OCI-LY3 (cell line): Measurements from ENCODE around the gene TMC7.
A peak's percentile ranks its signal among the peaks of the same experiment; 100 is the strongest.

Experiments used
- H2AFZ ChIP-seq: fragments of 200-600, 300-600 bp; shearing (Covaris generic); 2 replicates; pipeline ENCODE4 v1.6.0; 2014; ENCODE audit warnings: antibody characterized with exemption, low read depth, low read length
- H3K27ac ChIP-seq: fragments of 200-600, 300-600 bp; sonication (generic); 2 replicates; pipeline ENCODE4 v1.5.1; 2014; ENCODE audit warnings: mild to moderate bottlenecking, low read length, moderate library complexity, mixed read lengths
- H3K27me3 ChIP-seq: fragments of 200-600, 300-600 bp; sonication (generic); 2 replicates; pipeline ENCODE4 v1.6.1; 2014; ENCODE audit warnings: low read depth, low read length, mixed read lengths
- H3K36me3 ChIP-seq: fragments of 200-600, 300-600 bp; sonication (generic); replicated peaks from 2 replicates; pipeline ENCODE3; 2014; ENCODE audit warnings: low read depth, low read length, mixed read lengths
- H3K4me1 ChIP-seq: fragments of 300-600, 200-600 bp; sonication (generic); 2 replicates; pipeline ENCODE4 v1.6.1; 2014; ENCODE audit warnings: low read length, mixed read lengths
- H3K4me2 ChIP-seq: fragments of 200-600, 300-600 bp; sonication (generic); 2 replicates; pipeline ENCODE4 v1.6.1; 2014; ENCODE audit warnings: low read length, mixed read lengths
- H3K4me3 ChIP-seq: fragments of 300-600, 200-600 bp; sonication (generic); 2 replicates; pipeline ENCODE4 v1.5.1; 2014; ENCODE audit warnings: antibody characterized with exemption, mild to moderate bottlenecking, low read length, moderate library complexity
- H3K79me2 ChIP-seq: fragments of 300-600, 200-600 bp; shearing (Covaris generic); 2 replicates; pipeline ENCODE4 v1.6.1; 2014; ENCODE audit warnings: mild to moderate bottlenecking, low read length, mixed read lengths
- H3K9ac ChIP-seq: fragments of 300-600, 200-600 bp; shearing (Covaris generic); 2 replicates; pipeline ENCODE4 v1.6.0; 2014; ENCODE audit warnings: mild to moderate bottlenecking, low read length, moderate library complexity
- H3K9me3 ChIP-seq: fragments of 200-600, 300-600 bp; shearing (Covaris generic); 2 replicates; pipeline ENCODE4 v1.6.1; 2014; ENCODE audit warnings: low read length, mixed read lengths; ENCODE audit not compliant: insufficient read depth
- H4K20me1 ChIP-seq: fragments of 200-600, 300-600 bp; sonication (generic); 2 replicates; pipeline ENCODE4 v1.6.1; 2016; ENCODE audit warnings: low read length, mixed read lengths; ENCODE audit not compliant: insufficient read depth
- EZH2phosphoT487 ChIP-seq: fragments of 200-600 bp; shearing (Covaris generic); IDR thresholded peaks from 2 replicates; pipeline ENCODE4 v1.6.1; 2018; ENCODE audit warnings: antibody characterized with exemption, mixed run types, low read depth
- TF ChIP-seq, protein P1 (sequence below): fragments of 200-600, 300-600 bp; sonication (generic); IDR thresholded peaks from 2 replicates; pipeline ENCODE4 v1.5.1; 2014; ENCODE audit warnings: antibody characterized with exemption, low read length, low read depth

Gene TMC7

DNA sequence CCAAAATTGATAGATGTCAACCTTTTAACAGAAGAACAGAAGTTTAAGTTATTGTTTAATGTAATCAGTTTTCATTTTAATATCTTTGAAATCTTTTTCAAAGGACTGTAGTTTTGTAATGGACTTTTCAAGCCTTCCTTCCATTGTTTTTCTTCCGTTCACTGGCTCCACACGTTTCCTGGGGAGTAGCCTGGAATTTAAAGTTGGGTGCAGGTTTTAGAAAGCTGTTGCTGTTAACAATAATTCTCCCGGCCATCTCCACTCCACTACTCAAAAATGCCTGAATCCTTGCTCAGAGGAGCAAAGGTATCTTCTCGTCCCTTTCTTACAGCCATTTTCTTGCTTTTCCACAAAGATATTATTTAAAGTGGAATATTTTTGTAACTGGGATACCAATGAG, 79.0 kb downstream of the TMC7 start:
- H4K20me1 ChIP-seq: no peaks in the 10 kb centered on the region
- H3K4me3 ChIP-seq: no peak overlapping the region
- no peak overlapping the region for H3K27ac ChIP-seq
- H3K9ac ChIP-seq: no peak overlapping the region
- H3K4me2 ChIP-seq: no peak overlapping the region
- H2AFZ ChIP-seq: no peak overlapping the region
- TF ChIP-seq EZH2phosphoT487: no peak
- TF ChIP-seq, protein P1, sequence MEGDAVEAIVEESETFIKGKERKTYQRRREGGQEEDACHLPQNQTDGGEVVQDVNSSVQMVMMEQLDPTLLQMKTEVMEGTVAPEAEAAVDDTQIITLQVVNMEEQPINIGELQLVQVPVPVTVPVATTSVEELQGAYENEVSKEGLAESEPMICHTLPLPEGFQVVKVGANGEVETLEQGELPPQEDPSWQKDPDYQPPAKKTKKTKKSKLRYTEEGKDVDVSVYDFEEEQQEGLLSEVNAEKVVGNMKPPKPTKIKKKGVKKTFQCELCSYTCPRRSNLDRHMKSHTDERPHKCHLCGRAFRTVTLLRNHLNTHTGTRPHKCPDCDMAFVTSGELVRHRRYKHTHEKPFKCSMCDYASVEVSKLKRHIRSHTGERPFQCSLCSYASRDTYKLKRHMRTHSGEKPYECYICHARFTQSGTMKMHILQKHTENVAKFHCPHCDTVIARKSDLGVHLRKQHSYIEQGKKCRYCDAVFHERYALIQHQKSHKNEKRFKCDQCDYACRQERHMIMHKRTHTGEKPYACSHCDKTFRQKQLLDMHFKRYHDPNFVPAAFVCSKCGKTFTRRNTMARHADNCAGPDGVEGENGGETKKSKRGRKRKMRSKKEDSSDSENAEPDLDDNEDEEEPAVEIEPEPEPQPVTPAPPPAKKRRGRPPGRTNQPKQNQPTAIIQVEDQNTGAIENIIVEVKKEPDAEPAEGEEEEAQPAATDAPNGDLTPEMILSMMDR: no peak
- no peaks in the 10 kb centered on the region for H3K79me2 ChIP-seq
- H3K9me3 ChIP-seq: no peaks in the 10 kb centered on the region
- no peaks in the 10 kb centered on the region for H3K36me3 ChIP-seq
- H3K27me3 ChIP-seq: no peaks in the 10 kb centered on the region
- no peaks in the 10 kb centered on the region for H3K4me1 ChIP-seq

DNA sequence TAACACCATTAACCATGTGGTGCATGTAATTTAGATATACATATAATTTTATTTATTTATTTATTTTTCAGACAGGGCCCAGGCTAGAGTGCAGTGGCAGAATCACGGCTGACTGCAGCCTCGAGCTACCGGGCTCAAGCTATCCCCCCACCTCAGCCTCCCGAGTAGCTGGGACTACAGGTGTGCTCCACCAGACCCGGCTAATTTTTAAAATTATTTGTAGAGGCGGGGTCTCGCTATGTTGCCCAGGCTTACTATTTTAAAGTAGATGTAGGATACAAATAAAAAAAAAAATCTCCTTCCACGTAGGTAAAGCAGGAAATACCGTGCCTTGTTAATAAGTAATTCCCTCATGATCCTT, 83.2 kb downstream of the TMC7 start:
- peaks cover 6% of the 10 kb centered on the region for H3K4me1 ChIP-seq
- H3K27ac ChIP-seq: no peak overlapping the region
- peak overlapping the region; percentile 88 for H2AFZ ChIP-seq
- H3K79me2 ChIP-seq: peaks cover 7% of the 10 kb centered on the region; the same call in 1 of the 2 replicates
- H3K4me3 ChIP-seq: peak overlapping the region; percentile 88
- no peak overlapping the region for H3K9ac ChIP-seq
- no peaks in the 10 kb centered on the region for H4K20me1 ChIP-seq
- H3K36me3 ChIP-seq: no peaks in the 10 kb centered on the region
- no peaks in the 10 kb centered on the region for H3K9me3 ChIP-seq
- peak overlapping the region; percentile 62 for H3K4me2 ChIP-seq
- H3K27me3 ChIP-seq: no peaks in the 10 kb centered on the region
- TF ChIP-seq, protein P1: no peak
- TF ChIP-seq EZH2phosphoT487: no peak

GRCh38 chr16:19067349-19068236, 83.9 kb downstream of the TMC7 start, which contains the start of gene COQ7:
Gene COQ7 (plus strand): TSS chr16:19067614. CDS start chr16:19067665, 51 bp downstream.
- Histone ChIP-seq H4K20me1 (no peaks in the 10 kb centered on the region), H3K27ac (peak within 1 kb of the TSS; percentile 88), H3K4me2 (peak within 1 kb of the TSS; percentile 71), H2AFZ (peak within 1 kb of the TSS; percentile 94), H3K4me3 (peak within 1 kb of the TSS; percentile 88), H3K79me2 (peaks cover 7% of the 10 kb centered on the region; the same call in 1 of the 2 replicates), H3K27me3 (no peaks in the 10 kb centered on the region), H3K9ac (peak within 1 kb of the TSS; percentile 90), H3K36me3 (no peaks in the 10 kb centered on the region), H3K9me3 (no peaks in the 10 kb centered on the region), H3K4me1 (peaks cover 6% of the 10 kb centered on the region)
- no peak for TF ChIP-seq EZH2phosphoT487
- TF ChIP-seq, protein P1: no peak

- H3K4me1 ChIP-seq: peaks cover 6% of the 10 kb centered on the region
- H2AFZ ChIP-seq: peak overlapping the region; percentile 94
- H3K27me3 ChIP-seq: no peaks in the 10 kb centered on the region
- H4K20me1 ChIP-seq: no peaks in the 10 kb centered on the region
- H3K9ac ChIP-seq: peak overlapping the region; percentile 90
- H3K4me3 ChIP-seq: peak overlapping the region; percentile 88
- peak overlapping the region; percentile 71 for H3K4me2 ChIP-seq
- H3K36me3 ChIP-seq: no peaks in the 10 kb centered on the region
- H3K79me2 ChIP-seq: peaks cover 7% of the 10 kb centered on the region; the same call in 1 of the 2 replicates
- peak overlapping the region; percentile 88 for H3K27ac ChIP-seq
- H3K9me3 ChIP-seq: no peaks in the 10 kb centered on the region
- TF ChIP-seq, protein P1: no peak
- TF ChIP-seq EZH2phosphoT487: no peak
Observed at GRCh38 chr16:19068237-19068815, 84.6 kb downstream of the TMC7 start.
